SKM-1 treated with dmso at 0.1 percent for 144 hours (cell line): Measurements from ENCODE around the gene RPL36.

ENCODE experiments used
- DNase-seq: peaks from one replicate; lab custom pipeline; 2025; ENCODE audit not compliant: unreplicated experiment; lab: John Stamatoyannopoulos, UW

The RPL36 gene

GRCh38 chr19:5690125-5690954 is at the start of gene RPL36:
RPL36 (plus strand) TSS chr19:5690295; CDS start chr19:5690508, 213 bp downstream.
- peak; percentile 96 for DNase-seq

GRCh38 chr19:5641171-5641570 is 48.9 kb upstream of the RPL36 start:
- no peak for DNase-seq

GRCh38 chr19:5642204-5642603 is 47.9 kb upstream of the RPL36 start:
- DNase-seq = no peak

- DNase-seq = no peak
These were observed 47.0 kb upstream of the RPL36 start for GRCh38 chr19:5643060-5643459.

GRCh38 chr19:5644037-5644436 is 46.1 kb upstream of the RPL36 start:
- no peak for DNase-seq

GRCh38 chr19:5645409-5645808 is 44.7 kb upstream of the RPL36 start:
- no peak for DNase-seq

GRCh38 chr19:5646703-5647102 is 43.4 kb upstream of the RPL36 start:
- DNase-seq = no peak

GRCh38 chr19:5648464-5648863 is 41.6 kb upstream of the RPL36 start:
- DNase-seq = no peak

GRCh38 chr19:5651361-5651760 is 38.7 kb upstream of the RPL36 start:
- DNase-seq = no peak

GRCh38 chr19:5652261-5652660 is 37.8 kb upstream of the RPL36 start:
- no peak for DNase-seq

GRCh38 chr19:5654931-5655330 is 35.2 kb upstream of the RPL36 start:
- no peak for DNase-seq

- DNase-seq = no peak
These were observed 34.7 kb upstream of the RPL36 start for GRCh38 chr19:5655412-5655811.

- no peak for DNase-seq
These were observed 28.6 kb upstream of the RPL36 start for GRCh38 chr19:5661483-5661882.

GRCh38 chr19:5663904-5664303 is 26.2 kb upstream of the RPL36 start:
- no peak for DNase-seq

- DNase-seq = no peak
These were observed 25.6 kb upstream of the RPL36 start for GRCh38 chr19:5664515-5664914.

GRCh38 chr19:5665781-5666513 is 24.1 kb upstream of the RPL36 start:
- no peak for DNase-seq

GRCh38 chr19:5666921-5667610 is 23.0 kb upstream of the RPL36 start:
- DNase-seq = no peak

GRCh38 chr19:5667751-5668271 is 22.3 kb upstream of the RPL36 start:
- no peak for DNase-seq

GRCh38 chr19:5669212-5669611 is 20.9 kb upstream of the RPL36 start:
- no peak for DNase-seq

GRCh38 chr19:5671600-5671999 is 18.5 kb upstream of the RPL36 start:
- DNase-seq = no peak

GRCh38 chr19:5672708-5673459 is 17.2 kb upstream of the RPL36 start:
- no peak for DNase-seq
